SK-N-MC (cell line): ENCODE measurements around the gene MYL6.

Experiments used
- DNase-seq: peaks from one replicate; pipeline ENCODE4 v3.0.0-alpha.2; 2011; ENCODE audit warnings: low read depth, low spot score
- H3K27ac ChIP-seq: fragments of 200-600 bp; sonication (generic); 2 replicates; pipeline ENCODE4 v1.5.1; 2016; ENCODE audit warnings: mixed run types
- H3K36me3 ChIP-seq: fragments of 200-600 bp; sonication (generic); 2 replicates; pipeline ENCODE4 v1.6.1; 2017; ENCODE audit warnings: antibody characterized with exemption, low read length, mixed read lengths; ENCODE audit not compliant: insufficient read depth
- H3K4me3 ChIP-seq: fragments of 200-600 bp; sonication (generic); 2 replicates; pipeline ENCODE4 v1.5.1; 2016
- H3K9ac ChIP-seq: fragments of 200-600 bp; sonication (generic); 2 replicates; pipeline ENCODE4 v1.8.0; 2017; ENCODE audit warnings: mixed run types, mixed read lengths; ENCODE audit not compliant: insufficient read length
- H3K9me3 ChIP-seq: fragments of 200-600 bp; sonication (generic); 2 replicates; pipeline ENCODE4 v1.6.1; 2017; ENCODE audit warnings: low read depth, mild to moderate bottlenecking, antibody characterized with exemption, low read length, moderate library complexity, mixed read lengths
- EZH2 ChIP-seq: fragments of 200-600 bp; sonication (generic); IDR thresholded peaks from one replicate; pipeline ENCODE4 v1.6.1; 2017; ENCODE audit warnings: antibody characterized with exemption
- FOXP2 ChIP-seq: optimal IDR thresholded peaks from 2 replicates; pipeline ENCODE3; 2011; ENCODE audit warnings: mild to moderate bottlenecking, moderate library complexity; ENCODE audit not compliant: insufficient read depth; ENCODE audit errors: extremely low read length, control extremely low read depth
- POLR2AphosphoS5 ChIP-seq: IDR thresholded peaks from 2 replicates; pipeline ENCODE4 v1.6.1; 2012; ENCODE audit warnings: mild to moderate bottlenecking, low read depth, low read length, borderline replicate concordance

The MYL6 gene

GRCh38 chr12:56160193-56160763 is 2.1 kb downstream of the MYL6 start:
- Histone ChIP-seq H3K9ac (peak overlapping the region; percentile 90), H3K36me3 (peaks cover 66% of the 10 kb centered on the region), H3K4me3 (peak overlapping the region; percentile 80), H3K27ac (no peak overlapping the region), H3K9me3 (no peaks in the 10 kb centered on the region)
- TF ChIP-seq FOXP2 (no peak), POLR2AphosphoS5 (0 out of 2 replicates have a peak, but pooled peaks have one; percentile 30)
- no peak for DNase-seq

- H3K36me3 ChIP-seq, result peaks cover 67% of the 10 kb centered on the region
- TF ChIP-seq POLR2AphosphoS5 (no peak), FOXP2 (no peak), EZH2 (no peak)
- peak overlapping the region; percentile 90 for H3K9ac ChIP-seq
- H3K27ac ChIP-seq, result peak overlapping the region; percentile 28; the same call in 1 of the 2 replicates
- H3K9me3 ChIP-seq, result no peaks in the 10 kb centered on the region
- no peak for DNase-seq
- H3K4me3 ChIP-seq, result no peak overlapping the region
These were observed 2.9 kb downstream of the MYL6 start for GRCh38 chr12:56160894-56161689.

GRCh38 chr12:56161690-56162351 is 3.7 kb downstream of the MYL6 start:
- no peak for DNase-seq
- no peak overlapping the region for H3K4me3 ChIP-seq
- no peak; the same call in 1 of the 2 replicates for TF ChIP-seq POLR2AphosphoS5
- no peak for TF ChIP-seq FOXP2
- no peak for TF ChIP-seq EZH2
- H3K27ac ChIP-seq, result peak overlapping the region; percentile 28; the same call in 1 of the 2 replicates
- H3K9me3 ChIP-seq, result no peaks in the 10 kb centered on the region
- H3K36me3 ChIP-seq, result peaks cover 70% of the 10 kb centered on the region
- H3K9ac ChIP-seq, result no peak overlapping the region

- TF ChIP-seq FOXP2, result no peak
- TF ChIP-seq EZH2, result no peak
- no peak for DNase-seq
- Histone ChIP-seq H3K9me3 (no peaks in the 10 kb centered on the region), H3K27ac (peak overlapping the region; percentile 58; the same call in 1 of the 2 replicates), H3K4me3 (no peak overlapping the region), H3K9ac (peak overlapping the region; percentile 32), H3K36me3 (peaks cover 74% of the 10 kb centered on the region)
These were observed 4.5 kb downstream of the MYL6 start for GRCh38 chr12:56162468-56163290.

GRCh38 chr12:56163533-56164344 is 5.6 kb downstream of the MYL6 start:
- DNase-seq, result no peak
- no peak overlapping the region for H3K9ac ChIP-seq
- no peaks in the 10 kb centered on the region for H3K9me3 ChIP-seq
- no peak overlapping the region for H3K4me3 ChIP-seq
- H3K27ac ChIP-seq, result 0 out of 2 replicates have a peak overlapping the region, but pooled peaks have one; percentile 46
- peaks cover 80% of the 10 kb centered on the region for H3K36me3 ChIP-seq
- TF ChIP-seq EZH2 (no peak), POLR2AphosphoS5 (no peak), FOXP2 (no peak)

- DNase-seq, result no peak
- H3K27ac ChIP-seq, result no peak overlapping the region
- no peak overlapping the region for H3K4me3 ChIP-seq
- no peaks in the 10 kb centered on the region for H3K9me3 ChIP-seq
- TF ChIP-seq EZH2 (no peak), POLR2AphosphoS5 (no peak), FOXP2 (no peak)
- no peak overlapping the region for H3K9ac ChIP-seq
- H3K36me3 ChIP-seq, result peaks cover 82% of the 10 kb centered on the region
These were observed 6.2 kb downstream of the MYL6 start for GRCh38 chr12:56164345-56164729.

- no peaks in the 10 kb centered on the region for H3K9me3 ChIP-seq
- H3K36me3 ChIP-seq, result peaks cover 82% of the 10 kb centered on the region
- TF ChIP-seq FOXP2 (no peak), EZH2 (no peak), POLR2AphosphoS5 (no peak)
- H3K9ac ChIP-seq, result no peak overlapping the region
- no peak overlapping the region for H3K27ac ChIP-seq
- no peak overlapping the region for H3K4me3 ChIP-seq
- no peak for DNase-seq
These were observed 7.2 kb downstream of the MYL6 start for GRCh38 chr12:56165369-56165768.
